C4-2B (cell line): ENCODE measurements around the gene CIB2.

Experiments used
- CTCF ChIP-seq: fragments of 450-650 bp; conservative IDR thresholded peaks from 2 replicates; pipeline ENCODE4 v1.5.1; 2017; ENCODE audit warnings: mild to moderate bottlenecking
- ZFX ChIP-seq: fragments of 450-650 bp; IDR thresholded peaks from 2 replicates; pipeline ENCODE4 v1.6.1; 2017

DNA sequence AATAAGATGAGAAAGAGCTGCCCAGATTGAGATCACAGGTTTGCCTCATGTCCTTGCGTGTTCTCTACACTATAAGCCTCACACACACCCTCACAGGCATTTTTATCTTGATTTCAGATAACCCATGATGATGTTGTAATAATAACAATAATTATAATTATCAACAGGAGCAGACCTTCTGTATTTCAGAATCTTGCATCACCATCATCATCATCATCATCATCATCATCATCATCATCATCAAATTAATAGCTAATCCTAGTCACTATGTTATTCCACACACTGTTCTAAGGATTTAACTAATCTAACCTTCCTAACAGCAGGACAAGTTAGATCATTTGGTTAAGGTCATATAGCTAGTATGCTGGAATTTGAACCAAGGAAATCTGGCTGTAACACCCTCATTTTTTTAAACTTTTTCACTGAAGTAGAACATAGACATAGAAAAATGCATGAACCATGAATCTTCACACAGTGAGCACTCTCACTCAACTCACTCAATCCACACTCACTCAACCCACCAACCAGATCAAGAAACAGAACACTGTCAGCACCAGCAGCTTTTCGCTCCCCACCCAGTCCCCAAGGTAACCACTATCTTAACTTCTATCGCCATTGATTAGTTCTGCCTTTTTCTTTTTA lies 40.7 kb downstream of the CIB2 start:
- TF ChIP-seq CTCF = no peak
- no peak for TF ChIP-seq ZFX
